ENCODE results near the gene E4F1. TPM values are rescaled to one million over a fixed set of nuclear protein-coding genes. Genes with fewer than 3 reads are reported as not detected.

Gene E4F1
- total and polyA plus RNA-seq, 2 of the 8 experiments (the other 6 are each of a cell fraction or from before 2014, with no cell fraction given) = 22.2 to 27.0 TPM

GRCh38 chr16:2190659-2191445, 32.5 kb upstream of the E4F1 start:
- H3K9ac ChIP-seq (replicated peaks in 1 of 4; ENCODE audit: extremely low read depth in 1 of 4, low read depth in 3 of 4, low read length in 3 of 4) = no peak overlapping the region; a peak in 1 of 7 replicates
- 94% methylated on average over 20 of the region's 25 CpGs; no CpG with 5 or more reads in 1 of the 2 experiments for WGBS, 2 experiments (ENCODE audit: extremely low coverage in 1 of 2, insufficient coverage in 1 of 2, insufficient read length in 1 of 2, insufficient replicate concordance in 2 of 2, low coverage in 1 of 2, low lambda C conversion rate in 2 of 2, missing lambda C conversion rate in 1 of 2)

More at GRCh38 chr16:2190659-2191445, 32.5 kb upstream of the E4F1 start:
- no peak for FAIRE-seq
- no peaks in the 10 kb centered on the region for H3K9me3 ChIP-seq (ENCODE audit: insufficient read depth in 2 of 2, low read depth in 1 of 2, low read length in 1 of 2)
- no peak overlapping the region for H2BK5ac ChIP-seq (ENCODE audit: low read depth, low read length)
- no peaks in the 10 kb centered on the region for H3K36me3 ChIP-seq (ENCODE audit: control insufficient read depth in 2 of 4, insufficient read depth in 4 of 4, low read length in 3 of 4)
- H3K79me2 ChIP-seq (ENCODE audit: control insufficient read depth in 1 of 2, insufficient read depth in 2 of 2, low read length in 2 of 2) = no peaks in the 10 kb centered on the region
- peaks cover 4% of the 10 kb centered on the region; the same call in 1 of the 2 replicates for H3K23me2 ChIP-seq (ENCODE audit: low read depth, low read length)
- ChIA-PET POLR2A (ENCODE audit: partially characterized antibody) (interaction anchor here (0.7 to 2.4 kb wide), 13 partner anchors 8 to 198 kb away, joined by 3 to 12 read pairs (median 4); partner anchors contain the start of genes BRICD5, E4F1, ECI1 and PGP), CTCF (ENCODE audit: partially characterized antibody) (no interaction called here)
- no peaks in the 10 kb centered on the region for H3K79me1 ChIP-seq (ENCODE audit: low read depth, low read length)
- H3K4me2 ChIP-seq (ENCODE audit: insufficient read depth in 1 of 2, low read depth in 2 of 2, low read length in 2 of 2) = no peak overlapping the region
- H3K18ac ChIP-seq (ENCODE audit: extremely low read depth, low read length) = no peak overlapping the region
- no peak for DNase-seq (ENCODE audit: low read depth in 1 of 2, low spot score in 2 of 2)
- H2AFZ ChIP-seq (ENCODE audit: low read length) = no peak overlapping the region
- H3K23ac ChIP-seq (ENCODE audit: insufficient read length) = no peak overlapping the region
- no peak overlapping the region for H4K91ac ChIP-seq (replicated peaks; ENCODE audit: insufficient read length, low read length)
- no peak overlapping the region for H3K4ac ChIP-seq (replicated peaks; ENCODE audit: insufficient read length, low read depth, low read length)
- H3K4me3 ChIP-seq (ENCODE audit: extremely low read depth in 1 of 4, insufficient read depth in 2 of 4, low read depth in 3 of 4, low read length in 4 of 4) = no peak overlapping the region
- no peak overlapping the region for H2BK120ac ChIP-seq (replicated peaks; ENCODE audit: low read depth, low read length)
- no peak overlapping the region for H3K56ac ChIP-seq (replicated peaks; ENCODE audit: insufficient read length, low read depth, low read length)
- H2BK20ac ChIP-seq (ENCODE audit: low read length) = no peak overlapping the region
- H3K14ac ChIP-seq (ENCODE audit: insufficient read length) = no peak overlapping the region
- H2BK15ac ChIP-seq (ENCODE audit: low read length) = no peak overlapping the region
- no peak overlapping the region for H3K27ac ChIP-seq (ENCODE audit: low read depth, low read length)
- H3K27me3 ChIP-seq (replicated peaks in 1 of 4; ENCODE audit: control insufficient read depth in 3 of 4, extremely low read depth in 1 of 4, insufficient read depth in 3 of 4, low read length in 3 of 4) = peaks cover 0 to 7% (median 3%) of the 10 kb centered on the region in 4 experiments; a peak in 4 of 7 replicates
- peaks cover 4 to 11% of the 10 kb centered on the region in 2 experiments for H4K20me1 ChIP-seq (replicated peaks in 1 of 2; ENCODE audit: control insufficient read depth in 1 of 2, insufficient read depth in 2 of 2, low read length in 2 of 2)
- H2AK5ac ChIP-seq (ENCODE audit: low read depth, low read length) = no peak overlapping the region
- TF ChIP-seq YY1 (IDR thresholded peaks at IDR 0.05; ENCODE audit: low read depth, low read length) (no peak), SP4 (IDR thresholded peaks at IDR 0.05; ENCODE audit: low read length) (no peak), POLR2A (IDR thresholded peaks at IDR 0.05; ENCODE audit: control extremely low read depth in 1 of 2, low read depth in 2 of 2, low read length in 2 of 2) (no peak), RFX5 (IDR thresholded peaks at IDR 0.05; ENCODE audit: borderline replicate concordance, low read depth, low read length) (no peak), TCF12 (IDR thresholded peaks at IDR 0.05; ENCODE audit: low read depth, low read length) (no peak), GTF2F1 (IDR thresholded peaks at IDR 0.05; ENCODE audit: borderline replicate concordance, low read depth, low read length) (no peak), TAF1 (IDR thresholded peaks at IDR 0.05; ENCODE audit: low read depth, low read length) (no peak), EZH2 (IDR thresholded peaks at IDR 0.05; ENCODE audit: low read depth, low read length, severe bottlenecking) (no peak), TAF7 (optimal IDR thresholded peaks at IDR 0.05; ENCODE audit: borderline replicate concordance, low read depth, low read length) (no peak), CREB1 (IDR thresholded peaks at IDR 0.05) (no peak), ATF3 (IDR thresholded peaks at IDR 0.05; ENCODE audit: insufficient read depth, low read depth, low read length) (no peak), BRCA1 (IDR thresholded peaks at IDR 0.05; ENCODE audit: low read depth, low read length) (no peak), GABPA (IDR thresholded peaks at IDR 0.05; ENCODE audit: borderline replicate concordance, insufficient read depth, low read length) (no peak)
- no peak overlapping the region for H4K8ac ChIP-seq (ENCODE audit: extremely low read depth, insufficient read depth, low read length)
- H3K4me1 ChIP-seq (replicated peaks in 1 of 4; ENCODE audit: control insufficient read depth in 3 of 4, insufficient read depth in 4 of 4, low read length in 3 of 4) = peaks cover 0 to 9% (median 3%) of the 10 kb centered on the region in 4 experiments; a peak in 4 of 7 replicates
- H4K5ac ChIP-seq (ENCODE audit: insufficient read length, low read depth, low read length) = no peak overlapping the region
- no peak overlapping the region for H2BK12ac ChIP-seq (ENCODE audit: low read depth, low read length)
